Stomach smooth muscle (tissue), 2 donors: Measurements from ENCODE around the gene EEF1A2.

Experiments
- H3K27ac ChIP-seq: one replicate; pipeline ENCODE4 v1.7.0; 2013; ENCODE audit warnings: mild to moderate bottlenecking, low read length, inconsistent platforms
- H3K27me3 ChIP-seq, 2 donors: one replicate each; pipeline ENCODE4 v1.7.0; 2013; ENCODE audit warnings: low read length in 2 of 2; ENCODE audit not compliant: insufficient read depth in 2 of 2, control insufficient read depth in 1 of 2
- H3K36me3 ChIP-seq, 2 donors: one replicate each; pipeline ENCODE4 v1.7.0; 2013; ENCODE audit warnings: low read length in 2 of 2; ENCODE audit not compliant: control insufficient read depth in 2 of 2, insufficient read depth in 2 of 2
- H3K4me1 ChIP-seq: one replicate; pipeline ENCODE4 v1.7.0; 2013; ENCODE audit warnings: low read length; ENCODE audit not compliant: control insufficient read depth, insufficient read depth
- H3K4me3 ChIP-seq, 2 donors: one replicate each; pipeline ENCODE4 v1.7.0; 2013; ENCODE audit warnings: low read length in 2 of 2
- H3K9ac ChIP-seq, 2 donors: one replicate each; pipeline ENCODE4 v1.7.0; 2013; ENCODE audit warnings: low read length in 2 of 2, mild to moderate bottlenecking in 1 of 2
- H3K9me3 ChIP-seq, 2 donors: one replicate each; pipeline ENCODE4 v1.7.0; 2013; ENCODE audit warnings: low read length in 2 of 2; ENCODE audit not compliant: control insufficient read depth in 2 of 2
- donor health status: healthy.
- donor health status: Pancreatic carcinoma.

The EEF1A2 gene

GRCh38 chr20:63491635-63492230 lies 7.2 kb downstream of the EEF1A2 start:
- H3K36me3 ChIP-seq = no peaks in the 10 kb centered on the region
- no peak overlapping the region for H3K4me3 ChIP-seq
- H3K27ac ChIP-seq = no peak overlapping the region
- peaks cover 11 to 29% of the 10 kb centered on the region in 2 donors for H3K27me3 ChIP-seq
- H3K4me1 ChIP-seq = peaks cover 11% of the 10 kb centered on the region
- no peak overlapping the region for H3K9ac ChIP-seq
- H3K9me3 ChIP-seq = no peaks in the 10 kb centered on the region

- Histone ChIP-seq H3K27ac (no peak overlapping the region), H3K36me3 (no peaks in the 10 kb centered on the region), H3K4me1 (peaks cover 6% of the 10 kb centered on the region), H3K9me3 (no peaks in the 10 kb centered on the region), H3K4me3 (no peak overlapping the region), H3K27me3 (peaks cover 16 to 32% of the 10 kb centered on the region in 2 donors), H3K9ac (no peak overlapping the region)
Measured at GRCh38 chr20:63491078-63491477, 7.8 kb downstream of the EEF1A2 start.

- no peak overlapping the region for H3K27ac ChIP-seq
- H3K36me3 ChIP-seq = no peaks in the 10 kb centered on the region
- no peak overlapping the region for H3K4me3 ChIP-seq
- H3K27me3 ChIP-seq = peaks cover 19 to 31% of the 10 kb centered on the region in 2 donors
- H3K9ac ChIP-seq = no peak overlapping the region
- no peaks in the 10 kb centered on the region for H3K9me3 ChIP-seq
- H3K4me1 ChIP-seq = peaks cover 5% of the 10 kb centered on the region
Measured at GRCh38 chr20:63490416-63490815, 8.5 kb downstream of the EEF1A2 start.

- Histone ChIP-seq H3K9me3 (no peaks in the 10 kb centered on the region), H3K36me3 (no peaks in the 10 kb centered on the region), H3K9ac (no peak overlapping the region), H3K27me3 (peaks cover 22 to 39% of the 10 kb centered on the region in 2 donors), H3K4me3 (no peak overlapping the region), H3K4me1 (peaks cover 5% of the 10 kb centered on the region), H3K27ac (no peak overlapping the region)
Measured at GRCh38 chr20:63488315-63489251, 10.3 kb downstream of the EEF1A2 start.

- Histone ChIP-seq H3K27me3 (peaks cover 26 to 44% of the 10 kb centered on the region in 2 donors), H3K4me1 (peaks cover 5% of the 10 kb centered on the region), H3K9me3 (no peaks in the 10 kb centered on the region), H3K9ac (no peak overlapping the region), H3K4me3 (no peak overlapping the region), H3K27ac (no peak overlapping the region), H3K36me3 (no peaks in the 10 kb centered on the region)
Measured at GRCh38 chr20:63487781-63488241, 11.1 kb downstream of the EEF1A2 start.

GRCh38 chr20:63487116-63487764 lies 11.6 kb downstream of the EEF1A2 start:
- H3K27ac ChIP-seq = no peak overlapping the region
- H3K9me3 ChIP-seq = no peaks in the 10 kb centered on the region
- no peaks in the 10 kb centered on the region for H3K36me3 ChIP-seq
- H3K4me1 ChIP-seq = peaks cover 5% of the 10 kb centered on the region
- peaks cover 29 to 49% of the 10 kb centered on the region in 2 donors for H3K27me3 ChIP-seq
- no peak overlapping the region for H3K4me3 ChIP-seq
- no peak overlapping the region for H3K9ac ChIP-seq

- Histone ChIP-seq H3K9ac (no peak overlapping the region), H3K9me3 (no peaks in the 10 kb centered on the region), H3K27ac (no peak overlapping the region), H3K4me3 (no peak overlapping the region), H3K36me3 (no peaks in the 10 kb centered on the region), H3K4me1 (peaks cover 5% of the 10 kb centered on the region), H3K27me3 (peaks cover 29 to 49% of the 10 kb centered on the region in 2 donors)
Measured at GRCh38 chr20:63486300-63486855, 12.5 kb downstream of the EEF1A2 start.

- Histone ChIP-seq H3K9me3 (no peaks in the 10 kb centered on the region), H3K27me3 (peaks cover 32 to 45% of the 10 kb centered on the region in 2 donors), H3K4me3 (no peak overlapping the region), H3K9ac (no peak overlapping the region), H3K4me1 (peaks cover 5% of the 10 kb centered on the region), H3K36me3 (no peaks in the 10 kb centered on the region), H3K27ac (no peak overlapping the region)
Measured at GRCh38 chr20:63484651-63485403, 14.1 kb downstream of the EEF1A2 start.

GRCh38 chr20:63484236-63484635 lies 14.6 kb downstream of the EEF1A2 start:
- Histone ChIP-seq H3K27me3 (peaks cover 37 to 49% of the 10 kb centered on the region in 2 donors), H3K4me1 (peaks cover 5% of the 10 kb centered on the region), H3K9me3 (no peaks in the 10 kb centered on the region), H3K36me3 (no peaks in the 10 kb centered on the region), H3K9ac (no peak overlapping the region), H3K4me3 (no peak overlapping the region), H3K27ac (no peak overlapping the region)

GRCh38 chr20:63483834-63484233 lies 15.0 kb downstream of the EEF1A2 start:
- Histone ChIP-seq H3K27me3 (peaks cover 41 to 48% of the 10 kb centered on the region in 2 donors), H3K4me3 (no peak overlapping the region), H3K4me1 (peaks cover 3% of the 10 kb centered on the region), H3K27ac (no peak overlapping the region), H3K9ac (no peak overlapping the region), H3K9me3 (no peaks in the 10 kb centered on the region), H3K36me3 (no peaks in the 10 kb centered on the region)
